HepG2 (cell line): ENCODE results near the gene CYP2A6. TPM values are rescaled to one million over a fixed set of nuclear protein-coding genes. Genes with fewer than 3 reads are reported as not detected.

Experiments
- ELF4 ChIP-seq: sonication (generic); formaldehyde crosslinking; IDR thresholded peaks from 2 replicates; pipeline ENCODE4 v1.5.0; 2020; ENCODE audit warnings: missing genetic modification reagents, mild to moderate bottlenecking, moderate library complexity, borderline replicate concordance
- NBN ChIP-seq: fragments of 450-650 bp; conservative IDR thresholded peaks from 2 replicates; pipeline ENCODE4 v1.6.1; 2017
- PHB2 ChIP-seq: fragments of 450-650 bp; IDR thresholded peaks from 2 replicates; pipeline ENCODE4 v1.6.1; 2018; ENCODE audit not compliant: partially characterized antibody
- PPARG ChIP-seq: conservative IDR thresholded peaks from 2 replicates; pipeline ENCODE4 v1.6.1; 2016; ENCODE audit warnings: missing biosample characterization, missing genetic modification reagents
- RFXAP ChIP-seq: sonication (generic); formaldehyde crosslinking; IDR thresholded peaks from 2 replicates; pipeline ENCODE4 v1.4.0; 2020; ENCODE audit warnings: missing genetic modification reagents, borderline replicate concordance
- TGIF2 ChIP-seq: IDR thresholded peaks from 2 replicates; pipeline ENCODE4 v1.6.1; 2016; ENCODE audit warnings: control low read depth, missing compliant biosample characterization
- ZNF292 ChIP-seq: sonication (generic); formaldehyde crosslinking; IDR thresholded peaks from 2 replicates; pipeline ENCODE4 v1.8.1; 2022; ENCODE audit warnings: mild to moderate bottlenecking, low read depth, missing genetic modification reagents, borderline replicate concordance
- ZNF33A ChIP-seq: sonication (generic); formaldehyde crosslinking; IDR thresholded peaks from 2 replicates; pipeline ENCODE4 v1.5.1; 2020; ENCODE audit warnings: missing genetic modification reagents, mild to moderate bottlenecking, moderate library complexity, borderline replicate concordance
- ZSCAN20 ChIP-seq: sonication (generic); formaldehyde crosslinking; IDR thresholded peaks from 2 replicates; pipeline ENCODE4 v1.4.0; 2020; ENCODE audit warnings: missing genetic modification reagents, mild to moderate bottlenecking, borderline replicate concordance
- polyA plus RNA-seq, 8 experiments: library from polyadenylated mRNA; depleted of rRNA in 3 of 8; stranded (reverse) in 7 of 8; unstranded in 1 of 8; fragments of >200 nt; fragmentation: Illumina TruSeq in 4 of 8; extraction: Trizol in 4 of 8; gene quantifications; 2 replicates each; pipeline versions ENCODE4 v1.2.1 to v1.2.3, GENCODE V29; 2011 to 2016; ENCODE audit warnings: low read depth in 4 of 8, missing spikeins in 1 of 8, mixed read lengths in 1 of 8; ENCODE audit not compliant: insufficient read depth in 1 of 8
- total RNA-seq, 5 experiments: library from RNA; depleted of rRNA; stranded (reverse); fragments of >200 nt; fragmentation: Illumina TruSeq; extraction: Trizol; gene quantifications; 2 replicates each; pipeline ENCODE4 v1.2.3, GENCODE V29; 2016; ENCODE audit warnings: low read depth in 1 of 5
- TF ChIP-seq, protein P1 (sequence below): sonication (generic); formaldehyde crosslinking; IDR thresholded peaks from 2 replicates; pipeline ENCODE4 v1.5.1; 2020; ENCODE audit warnings: mild to moderate bottlenecking, moderate library complexity, missing genetic modification reagents
- TF ChIP-seq, protein P2 (sequence below): sonication (generic); formaldehyde crosslinking; IDR thresholded peaks from 2 replicates; pipeline ENCODE4 v1.5.0; 2020; ENCODE audit warnings: mild to moderate bottlenecking, missing genetic modification reagents, moderate library complexity
- TF ChIP-seq, protein P3 (sequence below): sonication (generic); formaldehyde crosslinking; IDR thresholded peaks from 2 replicates; pipeline ENCODE4 v1.8.0; 2022; ENCODE audit warnings: mild to moderate bottlenecking, missing genetic modification reagents
- TF ChIP-seq, protein P4 (sequence below): IDR thresholded peaks from 2 replicates; pipeline ENCODE4 v1.6.1; 2016; ENCODE audit warnings: low read depth
- TF ChIP-seq, protein P5 (sequence below): sonication (generic); formaldehyde crosslinking; IDR thresholded peaks from 2 replicates; pipeline ENCODE4 v1.9.0; 2022; ENCODE audit warnings: low read depth, missing genetic modification reagents
- TF ChIP-seq, protein P6 (sequence below), 2 experiments: sonication (generic) in 1 of 2; formaldehyde crosslinking in 1 of 2; IDR thresholded peaks; 2 replicates each; pipeline versions ENCODE4 v1.5.1 to v1.6.1; 2011 to 2020; ENCODE audit warnings: borderline replicate concordance in 1 of 2, low read depth in 1 of 2, low read length in 1 of 2, mild to moderate bottlenecking in 1 of 2, missing genetic modification reagents in 1 of 2, moderate library complexity in 1 of 2

Gene CYP2A6
- total and polyA plus RNA-seq, 2 of the 13 experiments (the other 11 are each of a cell fraction or from before 2014, with no cell fraction given): not detected

DNA sequence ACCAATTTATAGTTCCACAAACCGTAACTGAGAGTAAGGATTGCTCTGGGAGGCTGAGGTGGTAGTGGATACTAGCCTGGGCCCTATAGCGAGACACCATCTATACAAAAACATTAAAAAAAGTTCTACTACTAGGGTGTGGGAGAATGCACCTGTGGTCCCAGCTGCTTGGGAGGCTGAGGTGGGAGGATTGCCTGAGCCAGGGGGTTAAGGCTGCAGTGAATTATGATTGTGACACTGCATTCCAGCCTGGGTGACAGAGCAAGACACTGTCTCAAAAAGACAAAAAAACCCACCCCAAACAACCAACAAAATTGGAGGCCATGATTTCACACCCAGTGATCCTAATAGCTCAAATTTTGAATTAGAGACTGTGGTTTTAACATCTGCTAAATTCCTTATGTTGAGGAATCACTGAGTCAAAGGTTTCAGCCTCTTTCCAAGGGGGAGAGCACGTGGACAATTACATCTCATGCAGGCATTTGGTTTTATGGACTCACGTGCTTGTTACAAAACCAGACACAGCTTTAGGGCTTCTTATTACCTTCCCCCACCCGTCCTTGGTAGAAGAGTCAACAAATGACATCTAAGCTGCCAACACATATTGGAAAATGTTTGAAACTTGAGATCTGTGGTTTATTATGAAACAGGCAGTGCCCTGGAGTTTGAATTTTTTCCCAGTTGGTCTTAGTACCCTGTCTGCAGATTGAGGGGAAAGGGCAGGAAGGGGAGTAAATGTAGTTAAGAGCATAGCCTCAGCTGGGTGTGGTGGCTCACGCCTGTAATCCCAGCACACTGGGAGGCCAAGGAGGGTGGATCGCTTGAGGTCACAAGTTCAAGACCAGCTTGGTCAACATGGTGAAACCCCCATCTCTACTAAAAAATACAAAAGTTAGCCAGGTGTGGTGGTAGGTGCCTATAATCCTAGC lies 18.5 kb downstream of the CYP2A6 start (continued):
- TF ChIP-seq, protein P1, sequence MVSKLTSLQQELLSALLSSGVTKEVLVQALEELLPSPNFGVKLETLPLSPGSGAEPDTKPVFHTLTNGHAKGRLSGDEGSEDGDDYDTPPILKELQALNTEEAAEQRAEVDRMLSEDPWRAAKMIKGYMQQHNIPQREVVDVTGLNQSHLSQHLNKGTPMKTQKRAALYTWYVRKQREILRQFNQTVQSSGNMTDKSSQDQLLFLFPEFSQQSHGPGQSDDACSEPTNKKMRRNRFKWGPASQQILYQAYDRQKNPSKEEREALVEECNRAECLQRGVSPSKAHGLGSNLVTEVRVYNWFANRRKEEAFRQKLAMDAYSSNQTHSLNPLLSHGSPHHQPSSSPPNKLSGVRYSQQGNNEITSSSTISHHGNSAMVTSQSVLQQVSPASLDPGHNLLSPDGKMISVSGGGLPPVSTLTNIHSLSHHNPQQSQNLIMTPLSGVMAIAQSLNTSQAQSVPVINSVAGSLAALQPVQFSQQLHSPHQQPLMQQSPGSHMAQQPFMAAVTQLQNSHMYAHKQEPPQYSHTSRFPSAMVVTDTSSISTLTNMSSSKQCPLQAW (CRISPR knock-in tag): peak; percentile 69; the same call in 1 of the 2 replicates
- 0 out of 2 replicates have a peak, but pooled peaks have one; percentile 30 for TF ChIP-seq ELF4
- TF ChIP-seq, protein P2, sequence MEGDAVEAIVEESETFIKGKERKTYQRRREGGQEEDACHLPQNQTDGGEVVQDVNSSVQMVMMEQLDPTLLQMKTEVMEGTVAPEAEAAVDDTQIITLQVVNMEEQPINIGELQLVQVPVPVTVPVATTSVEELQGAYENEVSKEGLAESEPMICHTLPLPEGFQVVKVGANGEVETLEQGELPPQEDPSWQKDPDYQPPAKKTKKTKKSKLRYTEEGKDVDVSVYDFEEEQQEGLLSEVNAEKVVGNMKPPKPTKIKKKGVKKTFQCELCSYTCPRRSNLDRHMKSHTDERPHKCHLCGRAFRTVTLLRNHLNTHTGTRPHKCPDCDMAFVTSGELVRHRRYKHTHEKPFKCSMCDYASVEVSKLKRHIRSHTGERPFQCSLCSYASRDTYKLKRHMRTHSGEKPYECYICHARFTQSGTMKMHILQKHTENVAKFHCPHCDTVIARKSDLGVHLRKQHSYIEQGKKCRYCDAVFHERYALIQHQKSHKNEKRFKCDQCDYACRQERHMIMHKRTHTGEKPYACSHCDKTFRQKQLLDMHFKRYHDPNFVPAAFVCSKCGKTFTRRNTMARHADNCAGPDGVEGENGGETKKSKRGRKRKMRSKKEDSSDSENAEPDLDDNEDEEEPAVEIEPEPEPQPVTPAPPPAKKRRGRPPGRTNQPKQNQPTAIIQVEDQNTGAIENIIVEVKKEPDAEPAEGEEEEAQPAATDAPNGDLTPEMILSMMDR (CRISPR knock-in tag): no peak
- TF ChIP-seq ZSCAN20: no peak
- TF ChIP-seq, protein P3, sequence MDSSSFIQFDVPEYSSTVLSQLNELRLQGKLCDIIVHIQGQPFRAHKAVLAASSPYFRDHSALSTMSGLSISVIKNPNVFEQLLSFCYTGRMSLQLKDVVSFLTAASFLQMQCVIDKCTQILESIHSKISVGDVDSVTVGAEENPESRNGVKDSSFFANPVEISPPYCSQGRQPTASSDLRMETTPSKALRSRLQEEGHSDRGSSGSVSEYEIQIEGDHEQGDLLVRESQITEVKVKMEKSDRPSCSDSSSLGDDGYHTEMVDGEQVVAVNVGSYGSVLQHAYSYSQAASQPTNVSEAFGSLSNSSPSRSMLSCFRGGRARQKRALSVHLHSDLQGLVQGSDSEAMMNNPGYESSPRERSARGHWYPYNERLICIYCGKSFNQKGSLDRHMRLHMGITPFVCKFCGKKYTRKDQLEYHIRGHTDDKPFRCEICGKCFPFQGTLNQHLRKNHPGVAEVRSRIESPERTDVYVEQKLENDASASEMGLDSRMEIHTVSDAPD (CRISPR knock-in tag): peak; percentile 35; the same call in 1 of the 2 replicates
- TF ChIP-seq, protein P4, sequence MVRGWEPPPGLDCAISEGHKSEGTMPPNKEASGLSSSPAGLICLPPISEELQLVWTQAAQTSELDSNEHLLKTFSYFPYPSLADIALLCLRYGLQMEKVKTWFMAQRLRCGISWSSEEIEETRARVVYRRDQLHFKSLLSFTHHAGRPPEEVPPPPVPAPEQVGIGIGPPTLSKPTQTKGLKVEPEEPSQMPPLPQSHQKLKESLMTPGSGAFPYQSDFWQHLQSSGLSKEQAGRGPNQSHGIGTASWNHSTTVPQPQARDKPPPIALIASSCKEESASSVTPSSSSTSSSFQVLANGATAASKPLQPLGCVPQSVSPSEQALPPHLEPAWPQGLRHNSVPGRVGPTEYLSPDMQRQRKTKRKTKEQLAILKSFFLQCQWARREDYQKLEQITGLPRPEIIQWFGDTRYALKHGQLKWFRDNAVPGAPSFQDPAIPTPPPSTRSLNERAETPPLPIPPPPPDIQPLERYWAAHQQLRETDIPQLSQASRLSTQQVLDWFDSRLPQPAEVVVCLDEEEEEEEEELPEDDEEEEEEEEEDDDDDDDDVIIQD (CRISPR knock-in tag): peak; percentile 16; the same call in 1 of the 2 replicates
- peak; percentile 97 for TF ChIP-seq PPARG (CRISPR knock-in tag)
- TF ChIP-seq, protein P5, sequence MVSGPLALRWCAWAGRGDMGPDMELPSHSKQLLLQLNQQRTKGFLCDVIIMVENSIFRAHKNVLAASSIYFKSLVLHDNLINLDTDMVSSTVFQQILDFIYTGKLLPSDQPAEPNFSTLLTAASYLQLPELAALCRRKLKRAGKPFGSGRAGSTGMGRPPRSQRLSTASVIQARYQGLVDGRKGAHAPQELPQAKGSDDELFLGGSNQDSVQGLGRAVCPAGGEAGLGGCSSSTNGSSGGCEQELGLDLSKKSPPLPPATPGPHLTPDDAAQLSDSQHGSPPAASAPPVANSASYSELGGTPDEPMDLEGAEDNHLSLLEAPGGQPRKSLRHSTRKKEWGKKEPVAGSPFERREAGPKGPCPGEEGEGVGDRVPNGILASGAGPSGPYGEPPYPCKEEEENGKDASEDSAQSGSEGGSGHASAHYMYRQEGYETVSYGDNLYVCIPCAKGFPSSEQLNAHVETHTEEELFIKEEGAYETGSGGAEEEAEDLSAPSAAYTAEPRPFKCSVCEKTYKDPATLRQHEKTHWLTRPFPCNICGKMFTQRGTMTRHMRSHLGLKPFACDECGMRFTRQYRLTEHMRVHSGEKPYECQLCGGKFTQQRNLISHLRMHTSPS: peak; percentile 60; the same call in 1 of the 2 replicates
- TF ChIP-seq NBN: no peak
- 0 out of 2 replicates have a peak, but pooled peaks have one; percentile 29 for TF ChIP-seq TGIF2
- TF ChIP-seq ZNF292 (CRISPR knock-in tag): peak; percentile 22; the same call in 1 of the 2 replicates
- TF ChIP-seq, protein P6, sequence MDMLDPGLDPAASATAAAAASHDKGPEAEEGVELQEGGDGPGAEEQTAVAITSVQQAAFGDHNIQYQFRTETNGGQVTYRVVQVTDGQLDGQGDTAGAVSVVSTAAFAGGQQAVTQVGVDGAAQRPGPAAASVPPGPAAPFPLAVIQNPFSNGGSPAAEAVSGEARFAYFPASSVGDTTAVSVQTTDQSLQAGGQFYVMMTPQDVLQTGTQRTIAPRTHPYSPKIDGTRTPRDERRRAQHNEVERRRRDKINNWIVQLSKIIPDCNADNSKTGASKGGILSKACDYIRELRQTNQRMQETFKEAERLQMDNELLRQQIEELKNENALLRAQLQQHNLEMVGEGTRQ (IDR thresholded peaks at IDR 0.05; ENCODE audit: low read depth, low read length): peak; percentile 77
- TF ChIP-seq, protein P6 (CRISPR knock-in tag; IDR thresholded peaks at IDR 0.05; ENCODE audit: borderline replicate concordance): peak; percentile 72; the same call in 1 of the 2 replicates
- no peak for TF ChIP-seq PHB2
- peak; percentile 64; the same call in 1 of the 2 replicates for TF ChIP-seq RFXAP (CRISPR knock-in tag)
- 0 out of 2 replicates have a peak, but pooled peaks have one; percentile 33 for TF ChIP-seq ZNF33A (CRISPR knock-in tag)
